ENCODE data around the gene TMEM255B.
"Not testable (repeated sequence)": the region's sequence is repeated elsewhere in the genome, so short reads cannot be mapped to it uniquely, and the experiment has no call there.

TMEM255B gene

DNA sequence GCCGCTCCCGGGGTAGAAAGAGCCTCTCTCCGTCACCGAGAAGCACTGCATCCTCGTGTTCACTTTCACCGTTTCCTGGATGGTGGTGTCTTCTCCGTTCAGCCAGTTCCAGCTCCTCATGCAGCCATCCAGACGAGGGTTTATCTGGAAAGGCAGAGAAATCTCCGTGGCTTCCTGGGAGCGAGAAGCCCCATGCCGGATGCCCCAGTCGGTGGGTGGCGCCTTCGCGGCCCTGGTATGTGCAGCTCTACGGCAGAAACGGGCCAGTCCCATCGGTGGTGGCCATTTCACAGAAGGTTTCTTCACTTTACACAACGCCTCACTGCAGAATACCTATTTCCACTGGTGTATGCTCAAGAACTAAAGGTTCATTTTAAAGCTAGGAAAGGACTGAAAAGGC is 68.0 kb downstream of the TMEM255B start:
- H3K4me3 ChIP-seq (replicated peaks; ENCODE audit: low read depth, low read length), result no peak overlapping the region
- TF ChIP-seq, protein P1, sequence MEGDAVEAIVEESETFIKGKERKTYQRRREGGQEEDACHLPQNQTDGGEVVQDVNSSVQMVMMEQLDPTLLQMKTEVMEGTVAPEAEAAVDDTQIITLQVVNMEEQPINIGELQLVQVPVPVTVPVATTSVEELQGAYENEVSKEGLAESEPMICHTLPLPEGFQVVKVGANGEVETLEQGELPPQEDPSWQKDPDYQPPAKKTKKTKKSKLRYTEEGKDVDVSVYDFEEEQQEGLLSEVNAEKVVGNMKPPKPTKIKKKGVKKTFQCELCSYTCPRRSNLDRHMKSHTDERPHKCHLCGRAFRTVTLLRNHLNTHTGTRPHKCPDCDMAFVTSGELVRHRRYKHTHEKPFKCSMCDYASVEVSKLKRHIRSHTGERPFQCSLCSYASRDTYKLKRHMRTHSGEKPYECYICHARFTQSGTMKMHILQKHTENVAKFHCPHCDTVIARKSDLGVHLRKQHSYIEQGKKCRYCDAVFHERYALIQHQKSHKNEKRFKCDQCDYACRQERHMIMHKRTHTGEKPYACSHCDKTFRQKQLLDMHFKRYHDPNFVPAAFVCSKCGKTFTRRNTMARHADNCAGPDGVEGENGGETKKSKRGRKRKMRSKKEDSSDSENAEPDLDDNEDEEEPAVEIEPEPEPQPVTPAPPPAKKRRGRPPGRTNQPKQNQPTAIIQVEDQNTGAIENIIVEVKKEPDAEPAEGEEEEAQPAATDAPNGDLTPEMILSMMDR (IDR thresholded peaks at IDR 0.05; ENCODE audit: low read length, missing control alignments), result no peak
- no peak for DNase-seq (ENCODE audit: low read depth)

DNA sequence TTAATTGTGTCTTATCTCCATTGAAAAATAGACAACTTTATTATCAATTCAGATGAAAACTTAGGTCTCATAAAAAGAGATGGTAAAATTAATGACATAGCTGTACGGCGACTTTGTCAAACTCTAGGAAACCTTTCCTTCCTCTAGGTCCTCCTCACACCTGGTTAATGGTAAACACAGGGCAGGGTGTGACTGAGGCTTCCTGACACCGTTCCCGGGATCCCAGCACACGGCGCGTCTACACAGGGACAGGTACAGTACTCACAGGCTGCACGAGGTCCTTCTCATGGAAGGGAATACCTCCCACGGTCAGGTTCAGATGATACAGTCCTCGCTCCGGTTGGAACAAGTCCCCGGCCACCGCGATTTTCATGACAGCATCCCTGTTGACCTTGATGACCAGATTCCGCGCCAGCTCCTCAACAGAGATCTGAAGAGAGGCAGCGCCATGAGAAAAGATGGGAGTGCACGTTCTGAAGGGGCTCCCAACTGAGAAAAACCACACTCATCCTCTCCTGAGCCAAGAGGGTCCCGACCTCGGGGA is 69.3 kb downstream of the TMEM255B start:
- no peak for DNase-seq (ENCODE audit: low read depth)
- TF ChIP-seq, protein P1 (IDR thresholded peaks at IDR 0.05; ENCODE audit: low read length, missing control alignments), result no peak
- H3K4me3 ChIP-seq (replicated peaks; ENCODE audit: low read depth, low read length), result no peak overlapping the region

DNA sequence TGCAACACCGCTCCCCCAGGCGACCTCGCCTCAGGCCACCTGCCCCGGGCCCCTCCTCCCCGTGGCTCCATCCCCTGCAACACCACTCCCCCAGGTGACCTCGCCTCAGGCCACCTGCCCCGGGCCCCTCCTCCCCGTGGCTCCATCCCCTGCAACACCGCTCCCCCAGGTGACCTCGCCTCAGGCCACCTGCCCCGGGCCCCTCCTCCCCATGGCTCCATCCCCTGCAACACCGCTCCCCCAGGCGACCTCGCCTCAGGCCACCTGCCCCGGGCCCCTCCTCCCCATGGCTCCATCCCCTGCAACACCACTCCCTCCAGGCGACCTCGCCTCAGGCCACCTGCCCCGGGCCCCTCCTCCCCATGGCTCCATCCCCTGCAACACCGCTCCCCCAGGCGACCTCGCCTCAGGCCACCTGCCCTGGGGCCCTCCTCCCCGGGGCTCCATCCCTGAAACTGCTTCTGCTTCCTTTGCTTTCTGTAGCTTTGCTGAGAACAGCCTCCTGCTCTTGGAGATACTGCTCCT is 71.5 kb downstream of the TMEM255B start:
- not testable (repeated sequence) for H3K4me3 ChIP-seq (replicated peaks; ENCODE audit: low read depth, low read length); DNase-seq (ENCODE audit: low read depth)

DNA sequence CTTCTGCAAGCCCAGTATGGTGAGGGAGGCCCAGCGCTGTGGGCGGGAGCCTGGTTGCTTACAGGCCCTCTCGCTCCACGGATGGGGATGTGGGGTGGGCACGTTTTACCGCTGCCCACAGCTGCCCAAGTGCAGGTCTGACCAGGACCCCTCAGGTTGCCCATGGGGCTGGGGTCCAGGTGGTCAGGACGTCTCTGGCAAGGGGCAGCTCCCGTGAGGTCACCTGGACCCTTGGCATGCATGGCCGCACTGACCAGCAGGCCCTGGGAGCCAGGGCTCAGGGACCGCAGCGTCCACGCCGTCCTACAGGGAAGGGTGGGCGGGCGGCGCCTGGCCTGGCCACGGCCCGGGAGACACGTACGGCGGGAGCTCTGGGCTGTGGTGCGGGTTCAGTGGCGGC is 72.0 kb downstream of the TMEM255B start:
- TF ChIP-seq, protein P1 (IDR thresholded peaks at IDR 0.05; ENCODE audit: low read length, missing control alignments), result no peak
- DNase-seq (ENCODE audit: low read depth), result no peak
- no peak overlapping the region for H3K4me3 ChIP-seq (replicated peaks; ENCODE audit: low read depth, low read length)

DNA sequence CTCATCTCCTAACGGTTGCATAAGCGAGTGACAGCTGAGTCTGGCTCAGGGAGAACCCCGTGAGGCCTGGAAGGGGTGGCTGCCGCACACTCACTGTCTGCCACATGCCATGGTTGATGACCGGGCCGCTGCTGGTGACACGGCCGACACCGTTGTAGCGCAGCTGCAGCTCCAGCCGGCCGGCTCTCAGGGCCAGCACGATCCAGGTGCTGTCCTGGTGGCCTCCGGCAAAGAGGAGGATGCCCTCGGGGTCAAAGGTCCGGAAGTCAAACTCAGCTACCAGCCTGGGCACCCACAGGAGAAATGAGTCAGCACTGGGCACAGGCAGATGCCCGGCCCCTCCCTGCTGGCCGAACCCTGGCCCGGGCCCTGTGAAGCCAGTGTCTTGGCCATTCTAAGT is 73.2 kb downstream of the TMEM255B start:
- DNase-seq (ENCODE audit: low read depth), result no peak
- TF ChIP-seq, protein P1 (IDR thresholded peaks at IDR 0.05; ENCODE audit: low read length, missing control alignments), result no peak
- no peak overlapping the region for H3K4me3 ChIP-seq (replicated peaks; ENCODE audit: low read depth, low read length)

DNA sequence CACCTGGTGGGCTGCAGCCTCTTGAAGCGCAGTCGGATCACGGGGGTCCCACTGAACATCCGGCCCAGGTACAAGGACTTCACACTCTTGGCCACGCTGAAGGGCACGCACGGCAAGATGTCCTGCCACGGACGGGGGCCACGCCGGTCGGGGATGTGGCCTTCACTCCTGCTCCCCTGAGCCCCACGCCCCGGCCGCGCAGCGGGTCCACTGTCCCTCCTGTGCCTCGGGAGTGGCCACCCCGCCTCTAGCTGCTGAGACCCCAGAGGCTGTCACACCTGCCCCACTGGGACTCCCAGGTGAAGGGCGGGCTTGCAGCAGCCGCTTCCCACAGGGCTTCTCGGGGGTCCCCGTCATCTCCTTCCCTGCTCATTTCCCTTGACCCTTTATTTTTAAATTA is 73.6 kb downstream of the TMEM255B start:
- H3K4me3 ChIP-seq (replicated peaks; ENCODE audit: low read depth, low read length), result no peak overlapping the region
- TF ChIP-seq, protein P1 (IDR thresholded peaks at IDR 0.05; ENCODE audit: low read length, missing control alignments), result no peak
- no peak for DNase-seq (ENCODE audit: low read depth)

DNA sequence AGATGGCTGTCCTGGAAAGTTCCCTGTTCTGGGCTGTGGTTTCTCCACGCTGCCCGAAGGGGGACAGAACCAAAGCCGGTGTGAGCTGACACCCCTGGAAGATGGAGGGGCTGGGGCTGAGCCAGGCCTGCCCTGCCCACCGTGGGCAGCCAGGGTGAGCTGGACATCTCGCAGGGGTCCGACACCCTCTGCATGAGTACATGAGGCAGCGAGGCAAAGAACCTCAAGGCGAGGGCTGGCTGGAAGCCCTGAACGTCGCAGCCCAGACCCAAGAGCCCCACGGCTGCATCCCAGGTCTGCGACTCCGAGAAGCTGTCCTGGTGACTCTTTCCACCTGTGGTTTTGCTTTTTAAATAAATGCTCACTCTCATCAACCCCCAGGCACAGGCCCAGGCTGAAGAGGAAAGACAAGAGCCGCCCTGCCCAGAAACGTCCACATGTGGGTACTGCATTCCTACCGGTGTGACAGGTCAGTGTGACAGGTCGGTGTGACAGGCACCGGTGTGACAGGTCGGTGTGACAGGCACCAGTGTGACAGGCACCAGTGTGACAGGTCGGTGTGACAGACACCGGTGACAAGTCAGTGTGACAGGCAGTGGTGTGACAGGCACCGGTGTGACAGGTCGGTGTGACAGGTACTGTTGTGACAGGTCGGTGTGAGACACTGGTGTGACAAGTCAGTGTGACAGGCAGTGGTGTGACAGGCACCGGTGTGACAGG is 74.2 kb downstream of the TMEM255B start:
- TF ChIP-seq, protein P1 (IDR thresholded peaks at IDR 0.05; ENCODE audit: low read length, missing control alignments), result no peak
- DNase-seq (ENCODE audit: low read depth), result no peak
- H3K4me3 ChIP-seq (replicated peaks; ENCODE audit: low read depth, low read length), result no peak overlapping the region

DNA sequence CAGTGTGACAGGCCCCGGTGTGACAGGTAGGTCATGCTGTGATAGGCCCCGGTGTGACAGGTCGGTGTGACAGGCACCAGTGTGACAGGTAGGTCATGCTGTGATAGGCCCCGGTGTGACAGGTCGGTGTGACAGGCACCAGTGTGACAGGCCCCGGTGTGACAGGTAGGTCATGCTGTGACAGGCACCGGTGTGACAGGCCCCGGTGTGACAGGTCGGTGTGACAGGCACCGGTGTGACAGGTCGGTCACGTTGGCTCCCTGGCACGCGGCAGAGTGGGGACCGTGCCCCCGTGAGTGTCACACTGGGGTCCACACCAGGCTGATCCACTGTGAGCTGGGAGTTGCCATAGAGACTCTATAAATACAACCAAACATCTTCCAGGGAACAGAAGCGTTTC is 75.0 kb downstream of the TMEM255B start:
- peak; percentile 26 for DNase-seq (ENCODE audit: low read depth)
- not testable (repeated sequence) for H3K4me3 ChIP-seq (replicated peaks; ENCODE audit: low read depth, low read length)

All from fibroblast of pulmonary artery (primary cell).